GM19463 (cell line): ENCODE measurements around the gene TARBP2.

Experiments
- ATAC-seq: cut with Tn5 transposase; IDR thresholded peaks from one replicate; pipeline ENCODE4 v1.9.1; 2021; ENCODE audit warnings: mild to moderate bottlenecking, moderate library complexity; ENCODE audit not compliant: unreplicated experiment

Gene TARBP2

GRCh38 chr12:53495903-53496751 lies 5.0 kb upstream of the TARBP2 start:
- ATAC-seq: no peak

- ATAC-seq: no peak
Observed at GRCh38 chr12:53496752-53497032, 4.4 kb upstream of the TARBP2 start.

- ATAC-seq: no peak
Observed at GRCh38 chr12:53497461-53497860, 3.6 kb upstream of the TARBP2 start.

- no peak for ATAC-seq
Observed at GRCh38 chr12:53498235-53498630, 2.9 kb upstream of the TARBP2 start.

GRCh38 chr12:53499266-53500141 lies 1.6 kb upstream of the TARBP2 start, which contains the start of gene MAP3K12:
MAP3K12 (minus strand) TSS chr12:53499458; CDS start chr12:53487391, 12,067 bp downstream.
- ATAC-seq: no peak

- no peak for ATAC-seq
Observed at GRCh38 chr12:53500142-53500775, 824 bp upstream of the TARBP2 start.

- ATAC-seq: no peak
Observed at GRCh38 chr12:53501615-53502181, 615 bp downstream of the TARBP2 start.

GRCh38 chr12:53502331-53502730 lies 1.2 kb downstream of the TARBP2 start:
- ATAC-seq: no peak

GRCh38 chr12:53502983-53503728 lies 2.1 kb downstream of the TARBP2 start:
- no peak for ATAC-seq

- no peak for ATAC-seq
Observed at GRCh38 chr12:53504004-53504920, 3.2 kb downstream of the TARBP2 start.

GRCh38 chr12:53505086-53505485 lies 4.0 kb downstream of the TARBP2 start:
- ATAC-seq: no peak

- no peak for ATAC-seq
Observed at GRCh38 chr12:53505555-53506449, 4.7 kb downstream of the TARBP2 start.

GRCh38 chr12:53506450-53506785 lies 5.3 kb downstream of the TARBP2 start:
- no peak for ATAC-seq

- no peak for ATAC-seq
Observed at GRCh38 chr12:53506881-53507602, 6.0 kb downstream of the TARBP2 start, which contains the start of gene NPFF. NPFF (minus strand) TSS chr12:53507484; CDS start chr12:53507474, 10 bp downstream.

GRCh38 chr12:53507603-53507885 lies 6.5 kb downstream of the TARBP2 start:
- no peak for ATAC-seq

GRCh38 chr12:53508534-53509170 lies 7.6 kb downstream of the TARBP2 start:
- ATAC-seq: peak; percentile 96

- ATAC-seq: no peak
Observed at GRCh38 chr12:53510181-53510812, 9.2 kb downstream of the TARBP2 start.
